IMR-90 (cell line): ENCODE results near the gene ATP5PD. TPM values are rescaled to one million over a fixed set of nuclear protein-coding genes. Genes with fewer than 3 reads are reported as not detected.

Experiments used
- ATAC-seq: fragments of 200-7000 bp; cut with Tn5 transposase; 2 replicates; pipeline ENCODE4 v1.9.1; 2020; ENCODE audit warnings: low read depth, mild to moderate bottlenecking, moderate library complexity
- BruUV-seq: library from RNA; stranded (reverse); fragments of 400-500 nt; replicated peaks from 2 replicates; lab custom pipeline; 2021; lab: Mats Ljungman, UMichigan
- CTCF ChIA-PET: fragments of 300-600 bp; formaldehyde crosslinking; extraction: SDS; loops from one replicate; lab custom pipeline; 2021; ENCODE audit warnings: antibody characterized with exemption; lab: Yijun Ruan, JAX
- POLR2A ChIA-PET: fragments of 300-600 bp; sonication (Branson Sonifier 250); formaldehyde crosslinking; loops from one replicate; lab custom pipeline; 2022; ENCODE audit warnings: antibody characterized with exemption; ENCODE audit not compliant: unreplicated experiment; lab: Charles Lee
- DNase-seq: peaks from one replicate; pipeline ENCODE4 v3.0.0; 2013
- H2AFZ ChIP-seq: replicated peaks from 2 replicates; pipeline ENCODE3; 2013; ENCODE audit warnings: low read length, mild to moderate bottlenecking; ENCODE audit not compliant: poor library complexity
- H2AK5ac ChIP-seq: 2 replicates; pipeline ENCODE4 v1.6.1; 2013; ENCODE audit warnings: low read depth, low read length, inconsistent platforms
- H2AK9ac ChIP-seq: replicated peaks from 2 replicates; pipeline ENCODE3; 2013; ENCODE audit warnings: mild to moderate bottlenecking, low read depth, low read length, moderate library complexity; ENCODE audit not compliant: poor library complexity
- H2BK120ac ChIP-seq: 2 replicates; pipeline ENCODE4 v1.6.1; 2013; ENCODE audit warnings: low read depth, low read length, inconsistent platforms
- H2BK15ac ChIP-seq: 3 replicates; pipeline ENCODE4 v1.6.1; 2013; ENCODE audit warnings: low read depth, low read length, inconsistent platforms
- H2BK20ac ChIP-seq: 2 replicates; pipeline ENCODE4 v1.6.1; 2013; ENCODE audit warnings: low read depth, mild to moderate bottlenecking, inconsistent platforms, low read length, moderate library complexity
- H2BK5ac ChIP-seq: 2 replicates; pipeline ENCODE4 v1.6.1; 2013; ENCODE audit warnings: mild to moderate bottlenecking, low read depth, low read length, inconsistent platforms; ENCODE audit not compliant: poor library complexity, severe bottlenecking
- H3K14ac ChIP-seq: replicated peaks from 2 replicates; pipeline ENCODE4 v1.6.1; 2013; ENCODE audit warnings: low read depth, low read length, inconsistent platforms
- H3K18ac ChIP-seq: 2 replicates; pipeline ENCODE4 v1.6.1; 2013; ENCODE audit warnings: low read depth, low read length, control low read depth
- H3K23ac ChIP-seq: 2 replicates; pipeline ENCODE4 v1.6.1; 2013; ENCODE audit warnings: low read depth, low read length, inconsistent platforms
- H3K27ac ChIP-seq: 2 replicates; pipeline ENCODE4 v1.5.1; 2013; ENCODE audit warnings: mild to moderate bottlenecking, control low read depth, low read length; ENCODE audit not compliant: insufficient read depth
- H3K27me3 ChIP-seq: 2 replicates; pipeline ENCODE4 v1.6.1; 2013; ENCODE audit warnings: low read length; ENCODE audit not compliant: control insufficient read depth, insufficient read depth
- H3K36me3 ChIP-seq: 2 replicates; pipeline ENCODE4 v1.6.1; 2013; ENCODE audit warnings: low read length, mixed read lengths; ENCODE audit not compliant: control insufficient read depth, insufficient read depth
- H3K4ac ChIP-seq: 2 replicates; pipeline ENCODE4 v1.6.1; 2013; ENCODE audit warnings: low read depth, low read length, inconsistent platforms
- H3K4me1 ChIP-seq: 2 replicates; pipeline ENCODE4 v1.6.1; 2013; ENCODE audit warnings: low read length, mixed read lengths; ENCODE audit not compliant: control insufficient read depth, insufficient read depth
- H3K4me2 ChIP-seq: 2 replicates; pipeline ENCODE4 v1.6.1; 2013; ENCODE audit warnings: low read depth, mild to moderate bottlenecking, control low read depth, low read length, moderate library complexity
- H3K4me3 ChIP-seq: 2 replicates; pipeline ENCODE4 v1.5.1; 2013; ENCODE audit warnings: low read depth, mild to moderate bottlenecking, control low read depth, low read length, moderate library complexity; ENCODE audit not compliant: insufficient read depth
- H3K56ac ChIP-seq: 2 replicates; pipeline ENCODE4 v1.6.1; 2013; ENCODE audit warnings: low read length, inconsistent platforms; ENCODE audit not compliant: insufficient read depth; ENCODE audit errors: extremely low read depth
- H3K79me1 ChIP-seq, 2 experiments: 2 replicates each; pipeline ENCODE4 v1.6.1; 2013; ENCODE audit warnings: low read length in 2 of 2, inconsistent platforms in 1 of 2, low read depth in 1 of 2
- H3K9ac ChIP-seq: 2 replicates; pipeline ENCODE4 v1.6.1; 2013; ENCODE audit warnings: low read depth, low read length, control low read depth
- H3K9me1 ChIP-seq: 2 replicates; pipeline ENCODE4 v1.6.1; 2013; ENCODE audit warnings: low read length, inconsistent platforms; ENCODE audit not compliant: insufficient read depth
- H3K9me3 ChIP-seq: 2 replicates; pipeline ENCODE4 v1.6.1; 2013; ENCODE audit warnings: low read length; ENCODE audit not compliant: control insufficient read depth, insufficient read depth
- H4K20me1 ChIP-seq: 2 replicates; pipeline ENCODE4 v1.6.1; 2013; ENCODE audit warnings: low read length, inconsistent platforms; ENCODE audit not compliant: insufficient read depth
- H4K5ac ChIP-seq: 2 replicates; pipeline ENCODE4 v1.6.1; 2013; ENCODE audit warnings: mild to moderate bottlenecking, low read depth, low read length, control low read depth
- H4K8ac ChIP-seq, 2 experiments: 2 replicates each; pipeline ENCODE4 v1.6.1; 2013; ENCODE audit warnings: low read depth in 2 of 2, low read length in 2 of 2, control low read depth in 1 of 2, inconsistent platforms in 1 of 2
- H4K91ac ChIP-seq: 2 replicates; pipeline ENCODE4 v1.6.1; 2013; ENCODE audit warnings: low read depth, low read length, inconsistent platforms; ENCODE audit not compliant: insufficient read depth
- BHLHE40 ChIP-seq: fragments of 150-350 bp; IDR thresholded peaks from 2 replicates; pipeline ENCODE4 v1.6.1; 2016; ENCODE audit warnings: mild to moderate bottlenecking, low read depth, low read length
- CEBPB ChIP-seq: IDR thresholded peaks from 2 replicates; pipeline ENCODE4 v1.6.1; 2012; ENCODE audit warnings: low read depth, low read length, improper control_type of control experiment
- CHD1 ChIP-seq: IDR thresholded peaks from 2 replicates; pipeline ENCODE4 v1.6.1; 2012; ENCODE audit warnings: low read depth, low read length, improper control_type of control experiment
- CTCF ChIP-seq: conservative IDR thresholded peaks from 2 replicates; pipeline ENCODE4 v1.5.1; 2012; ENCODE audit warnings: mild to moderate bottlenecking, low read depth, low read length, improper control_type of control experiment
- ELK1 ChIP-seq: fragments of 150-350 bp; IDR thresholded peaks from 2 replicates; pipeline ENCODE4 v1.6.1; 2016; ENCODE audit warnings: low read depth, mild to moderate bottlenecking, low read length, moderate library complexity, borderline replicate concordance
- MAFK ChIP-seq: IDR thresholded peaks from 2 replicates; pipeline ENCODE4 v1.6.1; 2012; ENCODE audit warnings: low read depth, low read length, improper control_type of control experiment
- MAZ ChIP-seq: IDR thresholded peaks from 2 replicates; pipeline ENCODE4 v1.6.1; 2012; ENCODE audit warnings: low read depth, mild to moderate bottlenecking, low read length, improper control_type of control experiment, moderate library complexity, borderline replicate concordance
- MXI1 ChIP-seq: IDR thresholded peaks from 2 replicates; pipeline ENCODE4 v1.6.1; 2012; ENCODE audit warnings: low read depth, mild to moderate bottlenecking, low read length, moderate library complexity, borderline replicate concordance
- NFE2L2 ChIP-seq: fragments of 150-350 bp; IDR thresholded peaks from 2 replicates; pipeline ENCODE4 v1.6.1; 2016; ENCODE audit warnings: low read depth, mild to moderate bottlenecking, low read length
- POLR2A ChIP-seq: IDR thresholded peaks from 2 replicates; pipeline ENCODE4 v1.6.1; 2012; ENCODE audit warnings: mild to moderate bottlenecking, low read depth, low read length
- RAD21 ChIP-seq: IDR thresholded peaks from 2 replicates; pipeline ENCODE4 v1.6.1; 2012; ENCODE audit warnings: low read length, improper control_type of control experiment
- RCOR1 ChIP-seq: IDR thresholded peaks from 2 replicates; pipeline ENCODE4 v1.6.1; 2012; ENCODE audit warnings: mild to moderate bottlenecking, low read length, improper control_type of control experiment; ENCODE audit not compliant: insufficient replicate concordance
- RFX5 ChIP-seq: IDR thresholded peaks from 2 replicates; pipeline ENCODE4 v1.8.0; 2012; ENCODE audit warnings: low read depth, mild to moderate bottlenecking, low read length, moderate library complexity
- SMC3 ChIP-seq: fragments of 150-350 bp; IDR thresholded peaks from 2 replicates; pipeline ENCODE4 v1.6.1; 2016; ENCODE audit warnings: low read depth, mild to moderate bottlenecking, antibody characterized with exemption, low read length, moderate library complexity
- USF2 ChIP-seq: fragments of 150-350 bp; IDR thresholded peaks from 2 replicates; pipeline ENCODE4 v1.6.1; 2017; ENCODE audit warnings: mild to moderate bottlenecking, antibody characterized with exemption, low read length, low read depth
- WGBS, 2 experiments: methylation state at CpG; one replicate each; pipeline versions ENCODE4 v1.1.5 to v1.1.7; 2013; ENCODE audit warnings: missing lambda C conversion rate in 2 of 2; ENCODE audit not compliant: insufficient read length in 1 of 2; ENCODE audit errors: extremely low coverage in 2 of 2; 5-methylcytosine and 5-hydroxymethylcytosine counted together
- dilution Hi-C: fragments of 300-500 bp; cut with HindIII; formaldehyde crosslinking; loops from one replicate; pipeline ENCODE4 v1.14.3; 2018; ENCODE audit warnings: low sequenced_read_pairs; ENCODE audit not compliant: unreplicated experiment
- in situ Hi-C: fragments of 300-500 bp; cut with MboI; formaldehyde crosslinking; loops from 3 replicates; pipeline ENCODE4 v1.14.3; 2019; ENCODE audit warnings: low sequenced_read_pairs, inconsistent platforms, mixed read lengths
- intact Hi-C: fragments of 100-400 bp; cut with micrococcal nuclease; formaldehyde crosslinking; loops from 2 replicates; pipeline ENCODE4 v1.10.0; 2022
- polyA plus RNA-seq, 3 experiments: library from polyadenylated mRNA; depleted of rRNA; stranded (reverse); fragments of >200 nt; gene quantifications; 2 replicates each; pipeline ENCODE4 v1.2.3, GENCODE V29; 2012; ENCODE audit warnings: low replicate concordance in 1 of 3
- total RNA-seq: library from RNA; depleted of rRNA; stranded (reverse); fragments of >200 nt; gene quantifications from 2 replicates; pipeline ENCODE4 v1.2.3, GENCODE V29; 2012

ATP5PD gene
- total and polyA plus RNA-seq, 2 of the 4 experiments (the other 2 are of a cell fraction): 373 to 425 TPM

- H3K9me1 ChIP-seq: 0 out of 2 replicates have a peak, but pooled peaks cover 3% of the 10 kb centered on the region
- H3K27ac ChIP-seq: no peak overlapping the region
- H4K20me1 ChIP-seq: no peaks in the 10 kb centered on the region
- intact Hi-C loops: loop anchor here (5.0 to 10.0 kb wide), 2 partner anchors 49 to 142 kb away; partner anchors contain the start of gene NUP85
- H3K27me3 ChIP-seq: no peaks in the 10 kb centered on the region
- H2AK5ac ChIP-seq: no peak overlapping the region
- dilution Hi-C loops: no loop called here
- no peak overlapping the region for H3K4me3 ChIP-seq
- POLR2A ChIA-PET: no interaction called here
- peaks cover 46% of the 10 kb centered on the region for H3K36me3 ChIP-seq
- CTCF ChIA-PET: interaction anchor here (1.1 kb wide), 1 partner anchor 42 kb away, joined by 3 read pairs; no protein-coding TSS in a partner anchor
- TF ChIP-seq CTCF (no peak), BHLHE40 (no peak), NFE2L2 (no peak), ELK1 (no peak), MAFK (no peak), CEBPB (no peak), RCOR1 (no peak), MXI1 (no peak), USF2 (no peak), CHD1 (no peak), RAD21 (no peak), SMC3 (no peak), MAZ (no peak), RFX5 (no peak), POLR2A (no peak)
- in situ Hi-C loops: loop anchor here (10.0 to 25.0 kb wide), 2 partner anchors 142 to 349 kb away; partner anchors contain the start of genes GRB2 and NUP85
- H3K9ac ChIP-seq: no peak overlapping the region
- no peak overlapping the region for H4K5ac ChIP-seq
- no peak for DNase-seq
- ATAC-seq: no peak
- no peak overlapping the region for H3K56ac ChIP-seq
- H2BK20ac ChIP-seq: no peak overlapping the region
- WGBS, 2 experiments: 89% methylated on average over 4 of the region's 13 CpGs; no CpG with 5 or more reads in 1 of the 2 experiments
- no peak overlapping the region for H3K4me2 ChIP-seq
- H3K9me3 ChIP-seq: no peaks in the 10 kb centered on the region
- peaks cover 6% of the 10 kb centered on the region; the same call in 1 of the 2 replicates for H3K4me1 ChIP-seq
- H3K4ac ChIP-seq: no peak overlapping the region
- no TSS peak for BruUV-seq
- H3K18ac ChIP-seq: no peak overlapping the region
- peaks cover 3 to 5% of the 10 kb centered on the region in 2 experiments; a peak in 3 of 4 replicates for H3K79me1 ChIP-seq
- no peak overlapping the region for H2AFZ ChIP-seq
- H2BK120ac ChIP-seq: no peak overlapping the region
- no peak overlapping the region for H2BK5ac ChIP-seq
- H3K14ac ChIP-seq: no peak overlapping the region
- H2AK9ac ChIP-seq: no peak overlapping the region
- no peak overlapping the region for H4K8ac ChIP-seq
- no peak overlapping the region for H2BK15ac ChIP-seq
- H3K23ac ChIP-seq: no peak overlapping the region
- no peak overlapping the region for H4K91ac ChIP-seq
Observed at GRCh38 chr17:75063201-75063600, 16.4 kb upstream of the ATP5PD start.
